HG02870 (cell line): ENCODE measurements around the gene NUAK1.
"Not testable (repeated sequence)": the region's sequence is repeated elsewhere in the genome, so short reads cannot be mapped to it uniquely, and the experiment has no call there.

Experiments
- ATAC-seq: cut with Tn5 transposase; IDR thresholded peaks from one replicate; pipeline ENCODE4 v1.9.1; 2021; ENCODE audit warnings: mild to moderate bottlenecking, moderate library complexity; ENCODE audit not compliant: unreplicated experiment

NUAK1 gene

GRCh38 chr12:106149096-106149784 lies 10.5 kb upstream of the NUAK1 start:
- no peak for ATAC-seq

GRCh38 chr12:106147956-106148355 lies 9.2 kb upstream of the NUAK1 start:
- no peak for ATAC-seq

- no peak for ATAC-seq
Measured at GRCh38 chr12:106146987-106147386, 8.2 kb upstream of the NUAK1 start.

- ATAC-seq, result no peak
Measured at GRCh38 chr12:106145539-106146447, 7.0 kb upstream of the NUAK1 start.

- ATAC-seq, result peak; percentile 38
Measured at GRCh38 chr12:106144847-106145246, 6.1 kb upstream of the NUAK1 start.

GRCh38 chr12:106142591-106143261 lies 4.0 kb upstream of the NUAK1 start:
- no peak for ATAC-seq

GRCh38 chr12:106141920-106142319 lies 3.2 kb upstream of the NUAK1 start:
- not testable (repeated sequence) for ATAC-seq

GRCh38 chr12:106141452-106141851 lies 2.7 kb upstream of the NUAK1 start:
- no peak for ATAC-seq

GRCh38 chr12:106141003-106141402 lies 2.2 kb upstream of the NUAK1 start:
- ATAC-seq, result no peak

- ATAC-seq, result no peak
Measured at GRCh38 chr12:106140223-106140986, 1.7 kb upstream of the NUAK1 start.

GRCh38 chr12:106139422-106140171 lies 843 bp upstream of the NUAK1 start:
- no peak for ATAC-seq

- ATAC-seq, result no peak
Measured at GRCh38 chr12:106138357-106138632, 459 bp downstream of the NUAK1 start.

- ATAC-seq, result no peak
Measured at GRCh38 chr12:106137530-106138356, 1.0 kb downstream of the NUAK1 start.

- ATAC-seq, result no peak
Measured at GRCh38 chr12:106136263-106136662, 2.5 kb downstream of the NUAK1 start.

GRCh38 chr12:106135781-106136180 lies 3.0 kb downstream of the NUAK1 start:
- no peak for ATAC-seq

- ATAC-seq, result no peak
Measured at GRCh38 chr12:106135075-106135474, 3.7 kb downstream of the NUAK1 start.

- ATAC-seq, result no peak
Measured at GRCh38 chr12:106134294-106134949, 4.3 kb downstream of the NUAK1 start.

GRCh38 chr12:106133136-106134087 lies 5.3 kb downstream of the NUAK1 start:
- ATAC-seq, result no peak
